Colonic mucosa (tissue), 4 donors: ENCODE results near the gene CNDP1. TPM values are rescaled to one million over a fixed set of nuclear protein-coding genes. Genes with fewer than 3 reads are reported as not detected.

Experiments used
- DNase-seq: peaks from one replicate; pipeline ENCODE4 v3.0.0-alpha.2; 2020
- H3K27ac ChIP-seq: fragments of 200-600 bp; one replicate; pipeline ENCODE4 v1.8.0; 2021
- H3K27me3 ChIP-seq: fragments of 200-600 bp; one replicate; pipeline ENCODE4 v1.8.0; 2021
- H3K36me3 ChIP-seq: fragments of 200-600 bp; one replicate; pipeline ENCODE4 v1.8.0; 2021
- H3K4me1 ChIP-seq: fragments of 200-600 bp; one replicate; pipeline ENCODE4 v1.8.0; 2021; ENCODE audit warnings: mild to moderate bottlenecking
- H3K4me3 ChIP-seq: fragments of 200-600 bp; one replicate; pipeline ENCODE4 v1.8.0; 2021
- H3K9ac ChIP-seq, 2 donors: one replicate each; pipeline ENCODE4 v1.7.0; 2013; ENCODE audit warnings: control low read depth in 2 of 2, low read depth in 2 of 2, low read length in 2 of 2
- H3K9me3 ChIP-seq: fragments of 200-600 bp; one replicate; pipeline ENCODE4 v1.8.0; 2021
- CTCF ChIP-seq: fragments of 200-600 bp; IDR thresholded peaks from one replicate; pipeline ENCODE4 v1.8.0; 2022; ENCODE audit warnings: antibody characterized with exemption, mild to moderate bottlenecking
- intact Hi-C: fragments of 100-400 bp; cut with DNase I; formaldehyde crosslinking; loops from one replicate; pipeline ENCODE4 v1.14.1; 2022
- total RNA-seq, 2 donors: library from RNA; stranded (reverse); fragmentation: NEBNext Ultra II Directional in 1 of 2; extraction: Animal tissue kit (Norgen Biotek cat#: 25700) in 1 of 2; gene quantifications; one replicate each; pipeline ENCODE4 v1.2.1, GENCODE V29; 2021
- donor health status: healthy.
- donor health status: DM: no; HTN: no; CAD: no.
- donor health status: DM: no; HTN: no; CAD: no.

The CNDP1 gene
- total RNA-seq, 2 donors from 2014 or later: 0.10 TPM; not detected in 1

- no peaks in the 10 kb centered on the region for H3K4me1 ChIP-seq
- TF ChIP-seq CTCF: no peak
- no peak for DNase-seq
- no peak overlapping the region for H3K9ac ChIP-seq
- no peak overlapping the region for H3K27ac ChIP-seq
- no peaks in the 10 kb centered on the region for H3K9me3 ChIP-seq
- H3K27me3 ChIP-seq: no peaks in the 10 kb centered on the region
- no peaks in the 10 kb centered on the region for H3K36me3 ChIP-seq
- H3K4me3 ChIP-seq: no peak overlapping the region
- intact Hi-C loops: no loop called here
Measured at GRCh38 chr18:74613381-74613780, 79.1 kb downstream of the CNDP1 start.

GRCh38 chr18:74616494-74616893 is 82.2 kb downstream of the CNDP1 start:
- no peak overlapping the region for H3K9ac ChIP-seq
- no peak overlapping the region for H3K4me3 ChIP-seq
- no peak overlapping the region for H3K27ac ChIP-seq
- H3K36me3 ChIP-seq: no peaks in the 10 kb centered on the region
- intact Hi-C loops: no loop called here
- H3K4me1 ChIP-seq: no peaks in the 10 kb centered on the region
- H3K27me3 ChIP-seq: no peaks in the 10 kb centered on the region
- TF ChIP-seq CTCF: no peak
- H3K9me3 ChIP-seq: no peaks in the 10 kb centered on the region
- no peak for DNase-seq

GRCh38 chr18:74617486-74617885 is 83.2 kb downstream of the CNDP1 start:
- no peaks in the 10 kb centered on the region for H3K4me1 ChIP-seq
- TF ChIP-seq CTCF: no peak
- no peaks in the 10 kb centered on the region for H3K27me3 ChIP-seq
- no peak overlapping the region for H3K27ac ChIP-seq
- H3K36me3 ChIP-seq: no peaks in the 10 kb centered on the region
- no peak for DNase-seq
- H3K9ac ChIP-seq: no peak overlapping the region
- no peaks in the 10 kb centered on the region for H3K9me3 ChIP-seq
- intact Hi-C loops: no loop called here
- no peak overlapping the region for H3K4me3 ChIP-seq

GRCh38 chr18:74622072-74622471 is 87.8 kb downstream of the CNDP1 start:
- Histone ChIP-seq H3K4me1 (no peaks in the 10 kb centered on the region), H3K4me3 (no peak overlapping the region), H3K36me3 (no peaks in the 10 kb centered on the region), H3K9ac (no peak overlapping the region), H3K9me3 (no peaks in the 10 kb centered on the region), H3K27me3 (no peaks in the 10 kb centered on the region), H3K27ac (no peak overlapping the region)
- intact Hi-C loops: no loop called here
- no peak for DNase-seq
- no peak for TF ChIP-seq CTCF

GRCh38 chr18:74623047-74623816 is 88.9 kb downstream of the CNDP1 start:
- H3K9me3 ChIP-seq: no peaks in the 10 kb centered on the region
- no peaks in the 10 kb centered on the region for H3K27me3 ChIP-seq
- H3K27ac ChIP-seq: no peak overlapping the region
- no peak overlapping the region for H3K9ac ChIP-seq
- H3K4me1 ChIP-seq: no peaks in the 10 kb centered on the region
- DNase-seq: no peak
- peak; percentile 26 for TF ChIP-seq CTCF
- intact Hi-C loops: no loop called here
- H3K36me3 ChIP-seq: no peaks in the 10 kb centered on the region
- no peak overlapping the region for H3K4me3 ChIP-seq
